OCI-LY7 (cell line): ENCODE results near the gene APOH.

Experiments used
- EZH2phosphoT487 ChIP-seq: fragments of 200-600 bp; sonication (generic); IDR thresholded peaks from 2 replicates; pipeline ENCODE4 v1.6.1; 2018; ENCODE audit warnings: low read depth, borderline replicate concordance, mild to moderate bottlenecking, mixed run types, antibody characterized with exemption, low read length, moderate library complexity, mixed read lengths
- TF ChIP-seq, protein P1 (sequence below): fragments of 200-600 bp; sonication (generic); conservative IDR thresholded peaks from 2 replicates; pipeline ENCODE4 v1.5.1; 2014; ENCODE audit warnings: mild to moderate bottlenecking, antibody characterized with exemption, low read length, moderate library complexity, mixed read lengths

DNA sequence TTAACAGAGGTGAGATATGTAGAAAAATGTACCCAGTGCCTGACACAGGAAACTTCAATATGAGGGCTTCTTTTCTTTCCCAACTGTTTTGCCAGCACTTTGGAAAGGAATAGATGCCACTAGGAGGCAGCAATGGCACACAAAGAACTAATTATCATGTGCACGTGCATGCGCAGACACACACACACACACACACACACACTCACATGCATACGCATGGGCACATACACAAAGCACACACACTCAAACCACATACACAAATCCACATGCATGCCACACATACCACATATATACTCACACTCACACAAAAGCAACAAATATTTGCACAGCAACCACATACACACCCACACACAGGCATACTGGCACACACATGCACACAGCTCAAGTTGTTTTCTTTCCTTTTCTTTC is 28.5 kb downstream of the APOH start:
- TF ChIP-seq, protein P1, sequence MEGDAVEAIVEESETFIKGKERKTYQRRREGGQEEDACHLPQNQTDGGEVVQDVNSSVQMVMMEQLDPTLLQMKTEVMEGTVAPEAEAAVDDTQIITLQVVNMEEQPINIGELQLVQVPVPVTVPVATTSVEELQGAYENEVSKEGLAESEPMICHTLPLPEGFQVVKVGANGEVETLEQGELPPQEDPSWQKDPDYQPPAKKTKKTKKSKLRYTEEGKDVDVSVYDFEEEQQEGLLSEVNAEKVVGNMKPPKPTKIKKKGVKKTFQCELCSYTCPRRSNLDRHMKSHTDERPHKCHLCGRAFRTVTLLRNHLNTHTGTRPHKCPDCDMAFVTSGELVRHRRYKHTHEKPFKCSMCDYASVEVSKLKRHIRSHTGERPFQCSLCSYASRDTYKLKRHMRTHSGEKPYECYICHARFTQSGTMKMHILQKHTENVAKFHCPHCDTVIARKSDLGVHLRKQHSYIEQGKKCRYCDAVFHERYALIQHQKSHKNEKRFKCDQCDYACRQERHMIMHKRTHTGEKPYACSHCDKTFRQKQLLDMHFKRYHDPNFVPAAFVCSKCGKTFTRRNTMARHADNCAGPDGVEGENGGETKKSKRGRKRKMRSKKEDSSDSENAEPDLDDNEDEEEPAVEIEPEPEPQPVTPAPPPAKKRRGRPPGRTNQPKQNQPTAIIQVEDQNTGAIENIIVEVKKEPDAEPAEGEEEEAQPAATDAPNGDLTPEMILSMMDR, result peak; percentile 82
- TF ChIP-seq EZH2phosphoT487, result no peak
